ENCODE data around the gene EPC1. TPM values are rescaled to one million over a fixed set of nuclear protein-coding genes. Genes with fewer than 3 reads are reported as not detected.

EPC1 gene
- total RNA-seq, 1 donor from 2014 or later = 72.0 TPM

- Histone ChIP-seq H3K27me3 (ENCODE audit: control insufficient read depth in 3 of 3, insufficient read depth in 3 of 3, low read length in 3 of 3) (no peaks in the 10 kb centered on the region), H3K36me3 (ENCODE audit: control insufficient read depth in 3 of 3, insufficient read depth in 3 of 3, low read length in 3 of 3) (peaks cover 2 to 13% (median 12%) of the 10 kb centered on the region in 3 donors), H3K27ac (ENCODE audit: low read depth, low read length) (no peak overlapping the region), H3K9me3 (ENCODE audit: control insufficient read depth in 3 of 3, low read length in 3 of 3) (no peaks in the 10 kb centered on the region), H3K9ac (ENCODE audit: low read depth in 1 of 3, low read length in 3 of 3) (no peak overlapping the region), H3K4me1 (ENCODE audit: control insufficient read depth in 3 of 3, insufficient read depth in 3 of 3, low read length in 3 of 3) (no peaks in the 10 kb centered on the region), H3K4me3 (ENCODE audit: low read length in 3 of 3) (no peak overlapping the region)
Measured at GRCh38 chr10:32299354-32299980, 47.5 kb downstream of the EPC1 start.

GRCh38 chr10:32298075-32298812 is 48.7 kb downstream of the EPC1 start:
- Histone ChIP-seq H3K36me3 (ENCODE audit: control insufficient read depth in 3 of 3, insufficient read depth in 3 of 3, low read length in 3 of 3) (peaks cover under 1 to 3% (median 2%) of the 10 kb centered on the region in 3 donors), H3K4me3 (ENCODE audit: low read length in 3 of 3) (no peak overlapping the region), H3K9me3 (ENCODE audit: control insufficient read depth in 3 of 3, low read length in 3 of 3) (no peaks in the 10 kb centered on the region), H3K27ac (ENCODE audit: low read depth, low read length) (no peak overlapping the region), H3K4me1 (ENCODE audit: control insufficient read depth in 3 of 3, insufficient read depth in 3 of 3, low read length in 3 of 3) (no peaks in the 10 kb centered on the region), H3K9ac (ENCODE audit: low read depth in 1 of 3, low read length in 3 of 3) (no peak overlapping the region), H3K27me3 (ENCODE audit: control insufficient read depth in 3 of 3, insufficient read depth in 3 of 3, low read length in 3 of 3) (no peaks in the 10 kb centered on the region)

- Histone ChIP-seq H3K4me1 (ENCODE audit: control insufficient read depth in 3 of 3, insufficient read depth in 3 of 3, low read length in 3 of 3) (no peaks in the 10 kb centered on the region), H3K27ac (ENCODE audit: low read depth, low read length) (no peak overlapping the region), H3K27me3 (ENCODE audit: control insufficient read depth in 3 of 3, insufficient read depth in 3 of 3, low read length in 3 of 3) (no peaks in the 10 kb centered on the region), H3K9ac (ENCODE audit: low read depth in 1 of 3, low read length in 3 of 3) (no peak overlapping the region), H3K4me3 (ENCODE audit: low read length in 3 of 3) (no peak overlapping the region), H3K9me3 (ENCODE audit: control insufficient read depth in 3 of 3, low read length in 3 of 3) (no peaks in the 10 kb centered on the region), H3K36me3 (ENCODE audit: control insufficient read depth in 3 of 3, insufficient read depth in 3 of 3, low read length in 3 of 3) (peaks cover 0 to 15% (median 0%) of the 10 kb centered on the region in 3 donors)
Measured at GRCh38 chr10:32295027-32295426, 51.9 kb downstream of the EPC1 start.

- Histone ChIP-seq H3K4me3 (ENCODE audit: low read length in 3 of 3) (no peak overlapping the region), H3K9me3 (ENCODE audit: control insufficient read depth in 3 of 3, low read length in 3 of 3) (no peaks in the 10 kb centered on the region), H3K27ac (ENCODE audit: low read depth, low read length) (no peak overlapping the region), H3K27me3 (ENCODE audit: control insufficient read depth in 3 of 3, insufficient read depth in 3 of 3, low read length in 3 of 3) (no peaks in the 10 kb centered on the region), H3K36me3 (ENCODE audit: control insufficient read depth in 3 of 3, insufficient read depth in 3 of 3, low read length in 3 of 3) (peaks cover 0 to 22% (median 3%) of the 10 kb centered on the region in 3 donors), H3K4me1 (ENCODE audit: control insufficient read depth in 3 of 3, insufficient read depth in 3 of 3, low read length in 3 of 3) (no peaks in the 10 kb centered on the region), H3K9ac (ENCODE audit: low read depth in 1 of 3, low read length in 3 of 3) (no peak overlapping the region)
Measured at GRCh38 chr10:32293581-32293980, 53.4 kb downstream of the EPC1 start.

GRCh38 chr10:32279795-32280194 is 67.2 kb downstream of the EPC1 start:
- Histone ChIP-seq H3K4me1 (ENCODE audit: control insufficient read depth in 3 of 3, insufficient read depth in 3 of 3, low read length in 3 of 3) (no peaks in the 10 kb centered on the region), H3K27me3 (ENCODE audit: control insufficient read depth in 3 of 3, insufficient read depth in 3 of 3, low read length in 3 of 3) (no peaks in the 10 kb centered on the region), H3K36me3 (ENCODE audit: control insufficient read depth in 3 of 3, insufficient read depth in 3 of 3, low read length in 3 of 3) (peaks cover 5 to 13% (median 9%) of the 10 kb centered on the region in 3 donors), H3K4me3 (ENCODE audit: low read length in 3 of 3) (no peak overlapping the region), H3K9me3 (ENCODE audit: control insufficient read depth in 3 of 3, low read length in 3 of 3) (no peaks in the 10 kb centered on the region), H3K27ac (ENCODE audit: low read depth, low read length) (no peak overlapping the region), H3K9ac (ENCODE audit: low read depth in 1 of 3, low read length in 3 of 3) (no peak overlapping the region)

- H3K9ac ChIP-seq (ENCODE audit: low read depth in 1 of 3, low read length in 3 of 3) = no peak overlapping the region
- peaks cover 22 to 51% (median 39%) of the 10 kb centered on the region in 3 donors for H3K36me3 ChIP-seq (ENCODE audit: control insufficient read depth in 3 of 3, insufficient read depth in 3 of 3, low read length in 3 of 3)
- H3K9me3 ChIP-seq (ENCODE audit: control insufficient read depth in 3 of 3, low read length in 3 of 3) = no peaks in the 10 kb centered on the region
- H3K4me3 ChIP-seq (ENCODE audit: low read length in 3 of 3) = no peak overlapping the region
- H3K4me1 ChIP-seq (ENCODE audit: control insufficient read depth in 3 of 3, insufficient read depth in 3 of 3, low read length in 3 of 3) = no peaks in the 10 kb centered on the region
- no peak overlapping the region for H3K27ac ChIP-seq (ENCODE audit: low read depth, low read length)
- H3K27me3 ChIP-seq (ENCODE audit: control insufficient read depth in 3 of 3, insufficient read depth in 3 of 3, low read length in 3 of 3) = no peaks in the 10 kb centered on the region
Measured at GRCh38 chr10:32273336-32273735, 73.6 kb downstream of the EPC1 start.

GRCh38 chr10:32271617-32272016 is 75.3 kb downstream of the EPC1 start:
- Histone ChIP-seq H3K4me3 (ENCODE audit: low read length in 3 of 3) (no peak overlapping the region), H3K27me3 (ENCODE audit: control insufficient read depth in 3 of 3, insufficient read depth in 3 of 3, low read length in 3 of 3) (no peaks in the 10 kb centered on the region), H3K36me3 (ENCODE audit: control insufficient read depth in 3 of 3, insufficient read depth in 3 of 3, low read length in 3 of 3) (peaks cover 28 to 54% (median 47%) of the 10 kb centered on the region in 3 donors), H3K9me3 (ENCODE audit: control insufficient read depth in 3 of 3, low read length in 3 of 3) (no peaks in the 10 kb centered on the region), H3K4me1 (ENCODE audit: control insufficient read depth in 3 of 3, insufficient read depth in 3 of 3, low read length in 3 of 3) (no peaks in the 10 kb centered on the region), H3K9ac (ENCODE audit: low read depth in 1 of 3, low read length in 3 of 3) (no peak overlapping the region), H3K27ac (ENCODE audit: low read depth, low read length) (no peak overlapping the region)

- Histone ChIP-seq H3K4me3 (ENCODE audit: low read length in 3 of 3) (no peak overlapping the region), H3K36me3 (ENCODE audit: control insufficient read depth in 3 of 3, insufficient read depth in 3 of 3, low read length in 3 of 3) (peaks cover 28 to 54% (median 47%) of the 10 kb centered on the region in 3 donors), H3K9ac (ENCODE audit: low read depth in 1 of 3, low read length in 3 of 3) (no peak overlapping the region), H3K27ac (ENCODE audit: low read depth, low read length) (no peak overlapping the region), H3K4me1 (ENCODE audit: control insufficient read depth in 3 of 3, insufficient read depth in 3 of 3, low read length in 3 of 3) (no peaks in the 10 kb centered on the region), H3K27me3 (ENCODE audit: control insufficient read depth in 3 of 3, insufficient read depth in 3 of 3, low read length in 3 of 3) (no peaks in the 10 kb centered on the region), H3K9me3 (ENCODE audit: control insufficient read depth in 3 of 3, low read length in 3 of 3) (no peaks in the 10 kb centered on the region)
Measured at GRCh38 chr10:32269343-32270100, 77.4 kb downstream of the EPC1 start.

- Histone ChIP-seq H3K4me3 (ENCODE audit: low read length in 3 of 3) (no peak overlapping the region), H3K27me3 (ENCODE audit: control insufficient read depth in 3 of 3, insufficient read depth in 3 of 3, low read length in 3 of 3) (no peaks in the 10 kb centered on the region), H3K27ac (ENCODE audit: low read depth, low read length) (no peak overlapping the region), H3K9me3 (ENCODE audit: control insufficient read depth in 3 of 3, low read length in 3 of 3) (no peaks in the 10 kb centered on the region), H3K9ac (ENCODE audit: low read depth in 1 of 3, low read length in 3 of 3) (no peak overlapping the region), H3K4me1 (ENCODE audit: control insufficient read depth in 3 of 3, insufficient read depth in 3 of 3, low read length in 3 of 3) (no peaks in the 10 kb centered on the region), H3K36me3 (ENCODE audit: control insufficient read depth in 3 of 3, insufficient read depth in 3 of 3, low read length in 3 of 3) (peaks cover 28 to 54% (median 47%) of the 10 kb centered on the region in 3 donors)
Measured at GRCh38 chr10:32268788-32269187, 78.2 kb downstream of the EPC1 start.

- H3K9me3 ChIP-seq (ENCODE audit: control insufficient read depth in 3 of 3, low read length in 3 of 3) = no peaks in the 10 kb centered on the region
- no peak overlapping the region for H3K9ac ChIP-seq (ENCODE audit: low read depth in 1 of 3, low read length in 3 of 3)
- no peak overlapping the region for H3K27ac ChIP-seq (ENCODE audit: low read depth, low read length)
- H3K4me1 ChIP-seq (ENCODE audit: control insufficient read depth in 3 of 3, insufficient read depth in 3 of 3, low read length in 3 of 3) = no peaks in the 10 kb centered on the region
- peaks cover 22 to 42% (median 39%) of the 10 kb centered on the region in 3 donors for H3K36me3 ChIP-seq (ENCODE audit: control insufficient read depth in 3 of 3, insufficient read depth in 3 of 3, low read length in 3 of 3)
- no peak overlapping the region for H3K4me3 ChIP-seq (ENCODE audit: low read length in 3 of 3)
- no peaks in the 10 kb centered on the region for H3K27me3 ChIP-seq (ENCODE audit: control insufficient read depth in 3 of 3, insufficient read depth in 3 of 3, low read length in 3 of 3)
Measured at GRCh38 chr10:32266979-32267378, 80.0 kb downstream of the EPC1 start.
